GM13976 (cell line): Measurements from ENCODE around the gene HDAC9.

Experiments used
- DNase-seq: peaks from one replicate; pipeline ENCODE4 v3.0.0; 2012; ENCODE audit warnings: low spot score
- in situ Hi-C: fragments of 300-500 bp; cut with MboI; formaldehyde crosslinking; loops from one replicate; pipeline ENCODE4 v1.12.0; 2022; ENCODE audit warnings: low sequenced_read_pairs, mixed read lengths, inconsistent platforms; ENCODE audit not compliant: unreplicated experiment
- TF ChIP-seq, protein P1 (sequence below): IDR thresholded peaks from 2 replicates; pipeline ENCODE4 v1.5.1; 2012; ENCODE audit warnings: borderline replicate concordance, mild to moderate bottlenecking; ENCODE audit not compliant: insufficient read depth; ENCODE audit errors: extremely low read depth, missing control alignments, control extremely low read depth

Gene HDAC9

DNA sequence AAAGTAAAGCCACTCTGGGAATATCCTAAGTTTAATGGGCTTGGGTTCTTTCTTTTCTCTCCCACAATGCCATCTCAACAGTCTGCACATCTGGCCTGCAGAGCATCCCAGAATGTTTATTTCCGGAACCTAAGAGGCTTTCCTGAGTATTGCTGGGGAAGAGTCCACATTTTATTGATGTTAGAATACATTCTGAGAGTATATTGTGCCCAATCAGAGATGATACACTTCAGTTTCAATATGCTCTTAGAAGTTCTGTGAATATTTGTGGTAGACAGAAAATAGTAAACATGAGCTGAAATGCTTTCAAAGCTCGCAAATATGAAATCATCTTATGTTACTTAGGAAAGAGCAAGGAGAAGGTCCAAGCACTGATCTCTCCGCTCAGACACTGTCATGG, 421.3 kb downstream of the HDAC9 start:
- in situ Hi-C loops, result no loop called here

DNA sequence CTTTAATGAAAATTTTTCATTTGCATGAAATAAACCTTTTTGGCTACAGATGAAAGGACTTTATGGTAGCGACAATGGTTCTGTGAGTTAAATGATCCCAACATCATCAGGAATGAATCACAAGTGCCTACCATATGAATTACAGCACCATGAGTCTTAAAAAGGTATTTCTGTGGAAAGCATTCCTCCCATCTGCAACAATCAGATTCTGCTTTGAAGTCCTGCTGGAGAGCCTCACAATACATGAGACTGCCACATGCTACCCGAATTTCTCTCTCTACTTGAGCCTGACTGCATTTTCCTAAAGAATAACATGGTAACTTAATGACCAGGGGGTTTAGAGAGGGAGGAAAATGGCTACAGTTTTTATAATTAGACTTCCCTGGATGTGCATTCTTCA, 431.6 kb downstream of the HDAC9 start:
- no peak for DNase-seq
- in situ Hi-C loops, result no loop called here
- TF ChIP-seq, protein P1, sequence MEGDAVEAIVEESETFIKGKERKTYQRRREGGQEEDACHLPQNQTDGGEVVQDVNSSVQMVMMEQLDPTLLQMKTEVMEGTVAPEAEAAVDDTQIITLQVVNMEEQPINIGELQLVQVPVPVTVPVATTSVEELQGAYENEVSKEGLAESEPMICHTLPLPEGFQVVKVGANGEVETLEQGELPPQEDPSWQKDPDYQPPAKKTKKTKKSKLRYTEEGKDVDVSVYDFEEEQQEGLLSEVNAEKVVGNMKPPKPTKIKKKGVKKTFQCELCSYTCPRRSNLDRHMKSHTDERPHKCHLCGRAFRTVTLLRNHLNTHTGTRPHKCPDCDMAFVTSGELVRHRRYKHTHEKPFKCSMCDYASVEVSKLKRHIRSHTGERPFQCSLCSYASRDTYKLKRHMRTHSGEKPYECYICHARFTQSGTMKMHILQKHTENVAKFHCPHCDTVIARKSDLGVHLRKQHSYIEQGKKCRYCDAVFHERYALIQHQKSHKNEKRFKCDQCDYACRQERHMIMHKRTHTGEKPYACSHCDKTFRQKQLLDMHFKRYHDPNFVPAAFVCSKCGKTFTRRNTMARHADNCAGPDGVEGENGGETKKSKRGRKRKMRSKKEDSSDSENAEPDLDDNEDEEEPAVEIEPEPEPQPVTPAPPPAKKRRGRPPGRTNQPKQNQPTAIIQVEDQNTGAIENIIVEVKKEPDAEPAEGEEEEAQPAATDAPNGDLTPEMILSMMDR, result no peak

More for the DNA sequence above, 421.3 kb downstream of the HDAC9 start:
- DNase-seq, result no peak
- TF ChIP-seq, protein P1, result no peak

DNA sequence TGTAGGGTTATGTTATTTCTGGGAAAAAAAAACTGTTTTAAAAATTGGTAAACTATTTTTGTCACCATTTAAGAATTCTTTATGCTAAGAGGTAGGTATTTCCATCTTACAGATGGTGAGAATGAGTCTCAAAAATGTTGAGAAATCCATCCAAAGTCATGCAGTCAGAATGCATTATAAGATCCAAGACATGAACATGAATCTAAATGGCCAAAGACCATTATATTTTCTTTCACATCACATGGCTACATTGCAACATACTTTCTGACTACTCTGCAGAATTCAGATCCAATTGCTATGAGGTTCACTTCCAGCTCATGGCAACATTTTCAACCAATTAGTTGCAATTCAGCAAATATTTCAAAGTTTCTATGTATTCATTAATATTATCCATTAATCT, 440.7 kb downstream of the HDAC9 start:
- in situ Hi-C loops, result no loop called here
- TF ChIP-seq, protein P1, result no peak
- no peak for DNase-seq

DNA sequence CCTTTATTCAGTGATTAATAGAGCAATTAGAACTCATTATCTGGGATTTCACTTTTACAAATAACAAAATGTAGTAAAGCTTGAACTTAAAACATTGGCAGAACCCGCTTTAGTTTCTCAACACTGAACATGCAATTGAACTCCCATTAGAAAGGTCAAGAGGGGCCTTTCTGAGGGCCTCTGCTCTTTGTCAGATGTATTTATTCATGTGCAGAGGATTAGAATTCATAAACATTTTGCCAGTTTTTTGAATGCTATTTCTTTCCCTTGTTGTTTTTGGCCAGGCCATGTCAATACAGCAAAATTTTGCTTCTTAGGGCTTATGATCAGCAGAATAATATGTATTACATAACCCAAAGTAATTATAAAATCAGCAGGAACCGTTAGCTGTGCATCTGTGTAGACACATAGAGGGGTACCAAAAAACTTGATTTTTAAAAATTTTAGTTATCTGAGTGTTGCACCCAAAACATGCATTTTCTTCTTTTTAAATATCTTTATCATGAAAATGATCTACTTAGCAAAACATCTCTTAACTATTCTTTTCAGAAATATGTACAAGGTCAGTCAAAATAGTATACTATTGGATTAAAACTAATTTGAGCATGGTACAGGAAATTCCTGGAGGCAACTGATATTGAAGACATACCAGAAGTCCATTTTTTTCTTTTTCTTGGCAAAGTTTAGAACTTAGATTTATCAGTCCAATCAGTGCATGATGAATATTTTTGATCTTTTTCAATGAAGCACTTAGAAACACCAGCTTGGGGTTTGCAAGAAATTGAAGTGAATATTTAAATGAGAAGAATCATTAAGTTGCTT, 444.4 kb downstream of the HDAC9 start:
- in situ Hi-C loops, result no loop called here
- TF ChIP-seq, protein P1, result no peak
- no peak for DNase-seq

DNA sequence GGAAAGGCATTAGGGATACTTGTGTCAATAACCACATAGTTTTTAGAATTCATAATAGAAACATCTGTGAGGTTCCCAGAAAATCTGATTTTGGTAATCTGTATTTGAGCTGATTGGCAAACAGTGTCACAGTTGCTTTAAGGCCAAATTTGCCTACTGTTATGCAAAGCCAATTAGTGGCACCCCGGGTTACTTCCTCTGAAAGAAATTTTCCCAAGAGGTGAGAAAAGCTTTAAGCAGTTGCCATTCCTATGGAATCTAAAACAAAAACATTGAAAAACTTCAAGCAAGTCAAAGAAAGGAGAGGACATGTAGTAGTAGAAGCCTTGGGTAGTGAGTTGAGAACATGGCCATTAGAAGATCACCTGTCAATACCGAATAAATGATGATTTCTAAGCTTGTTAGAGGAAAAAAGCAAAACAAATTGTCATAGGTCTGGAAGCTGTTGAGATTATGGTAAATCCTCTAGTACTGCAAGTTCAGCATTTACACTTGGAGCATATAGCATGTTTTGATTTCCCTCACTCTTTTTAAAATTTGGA, 445.1 kb downstream of the HDAC9 start:
- TF ChIP-seq, protein P1, result no peak
- in situ Hi-C loops, result no loop called here
- DNase-seq, result no peak

DNA sequence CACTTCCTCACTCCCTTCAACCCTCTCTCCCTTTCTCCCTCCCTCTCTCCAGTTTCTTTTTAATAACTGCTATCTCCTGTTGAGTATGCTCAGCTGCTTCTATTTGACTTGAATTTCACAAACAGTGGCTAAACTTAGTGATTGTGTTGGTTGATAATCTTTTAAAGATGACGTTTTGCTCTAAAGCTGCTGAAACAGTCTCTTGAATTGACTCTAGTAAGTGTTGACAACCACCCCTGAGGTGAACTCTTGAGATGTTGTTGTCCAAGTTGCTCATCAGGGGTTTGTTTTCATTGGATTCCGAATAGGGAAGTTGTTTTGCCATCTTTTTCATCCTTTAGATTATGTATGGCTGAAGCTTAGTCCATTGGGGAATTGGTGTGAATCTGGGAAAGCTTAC, 445.7 kb downstream of the HDAC9 start:
- in situ Hi-C loops, result no loop called here

More for the DNA sequence above, 445.7 kb downstream of the HDAC9 start:
- TF ChIP-seq, protein P1, result no peak
- no peak for DNase-seq
